Ectodermal cell (in vitro differentiated cells): ENCODE data around the gene SOD1.
A peak's percentile ranks its signal among the peaks of the same experiment; 100 is the strongest.

Experiments
- H3K27ac ChIP-seq: 2 replicates; pipeline ENCODE4 v1.7.0; 2013; ENCODE audit warnings: mild to moderate bottlenecking, low read depth, low read length; ENCODE audit not compliant: insufficient read depth, poor library complexity, severe bottlenecking
- H3K27me3 ChIP-seq: 2 replicates; pipeline ENCODE4 v1.7.0; 2013; ENCODE audit warnings: mild to moderate bottlenecking, low read length; ENCODE audit not compliant: insufficient read depth, control insufficient read depth, poor library complexity, severe bottlenecking
- H3K36me3 ChIP-seq: one replicate; pipeline ENCODE4 v1.7.0; 2013; ENCODE audit warnings: low read length; ENCODE audit not compliant: control insufficient read depth, insufficient read depth
- H3K4me1 ChIP-seq: one replicate; pipeline ENCODE4 v1.7.0; 2013; ENCODE audit warnings: low read length; ENCODE audit not compliant: control insufficient read depth, insufficient read depth
- H3K4me3 ChIP-seq: 2 replicates; pipeline ENCODE4 v1.7.0; 2013; ENCODE audit warnings: low read depth, low read length, control low read depth; ENCODE audit not compliant: insufficient read depth
- H3K9me3 ChIP-seq: 2 replicates; pipeline ENCODE4 v1.7.0; 2013; ENCODE audit warnings: mild to moderate bottlenecking, low read length, moderate library complexity; ENCODE audit not compliant: control insufficient read depth
- WGBS, 2 experiments: methylation state at CpG; one replicate each; pipeline ENCODE4 v1.1.7; 2013; ENCODE audit warnings: missing lambda C conversion rate in 2 of 2; 5-methylcytosine and 5-hydroxymethylcytosine counted together

SOD1 gene

GRCh38 chr21:31714741-31715365 is 55.4 kb downstream of the SOD1 start:
- Histone ChIP-seq H3K36me3 (no peaks in the 10 kb centered on the region), H3K27ac (peak overlapping the region; percentile 39), H3K9me3 (no peaks in the 10 kb centered on the region), H3K27me3 (no peaks in the 10 kb centered on the region), H3K4me3 (no peak overlapping the region), H3K4me1 (peaks cover 17% of the 10 kb centered on the region)
- 88 to 89% methylated on average over 3 to 5 of the region's 5 CpGs for WGBS, 2 experiments

GRCh38 chr21:31716106-31716505 is 56.6 kb downstream of the SOD1 start:
- no peaks in the 10 kb centered on the region for H3K9me3 ChIP-seq
- H3K27ac ChIP-seq, result no peak overlapping the region
- 93 to 100% methylated on average over 1 to 2 of the region's 2 CpGs for WGBS, 2 experiments

More at GRCh38 chr21:31716106-31716505, 56.6 kb downstream of the SOD1 start:
- Histone ChIP-seq H3K27me3 (no peaks in the 10 kb centered on the region), H3K36me3 (no peaks in the 10 kb centered on the region), H3K4me3 (no peak overlapping the region), H3K4me1 (peaks cover 17% of the 10 kb centered on the region)
